GM12892 (cell line): ENCODE measurements around the gene FRAS1.

Source experiments
- POLR2A ChIP-seq: IDR thresholded peaks from 2 replicates; pipeline ENCODE4 v1.6.1; 2011; ENCODE audit warnings: low read depth, low read length, control low read depth
- POLR2AphosphoS5 ChIP-seq: IDR thresholded peaks from 2 replicates; pipeline ENCODE4 v1.6.1; 2011; ENCODE audit warnings: low read depth, low read length, control low read depth
- TAF1 ChIP-seq: IDR thresholded peaks from 2 replicates; pipeline ENCODE4 v1.6.1; 2011; ENCODE audit warnings: low read depth, mild to moderate bottlenecking, control low read depth, low read length, borderline replicate concordance

GRCh38 chr4:78210694-78211410 is 153.7 kb downstream of the FRAS1 start:
- TF ChIP-seq POLR2A (no peak), POLR2AphosphoS5 (no peak), TAF1 (no peak)
